Ovary (tissue), 3 donors: Measurements from ENCODE around the gene UBE2L3.

Source experiments
- EP300 ChIP-seq: sonication (generic); formaldehyde crosslinking; IDR thresholded peaks from one replicate; pipeline ENCODE4 v1.6.1; 2017; ENCODE audit warnings: antibody characterized with exemption
- POLR2A ChIP-seq: fragments of 450-650 bp; IDR thresholded peaks from one replicate; pipeline ENCODE4 v1.6.1; 2017; ENCODE audit warnings: antibody characterized with exemption, mild to moderate bottlenecking, moderate library complexity
- TF ChIP-seq, protein P1 (sequence below), 3 donors: fragments of 450-650 bp in 2 of 3; fragments of 200-600 bp in 1 of 3; IDR thresholded peaks; one replicate each; pipeline versions ENCODE4 v1.5.1 to v1.8.0; 2016 to 2022; ENCODE audit warnings: antibody characterized with exemption in 3 of 3, mild to moderate bottlenecking in 1 of 3
- donor health status: DM: no; HTN: no; CAD: no.

DNA sequence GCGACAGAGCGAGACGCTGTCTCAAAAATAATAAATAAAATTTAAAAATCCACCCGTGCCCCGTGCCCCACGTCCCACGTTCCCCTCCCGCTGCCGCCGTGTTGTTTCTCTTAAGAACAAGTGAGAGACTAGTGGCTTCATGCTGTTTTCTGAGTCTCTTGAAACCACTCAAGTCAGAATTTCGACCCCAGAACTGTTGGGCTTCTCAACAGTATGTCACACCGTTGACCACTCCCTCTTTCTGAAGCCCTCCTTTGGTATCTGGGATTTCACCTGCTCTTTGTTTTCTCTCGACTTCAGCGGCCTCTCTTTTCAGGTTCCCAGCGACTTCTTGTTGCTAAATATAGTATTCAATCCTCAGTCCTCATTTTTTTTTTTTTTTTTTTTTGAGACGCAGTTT is 99.3 kb downstream of the UBE2L3 start:
- TF ChIP-seq, protein P1, sequence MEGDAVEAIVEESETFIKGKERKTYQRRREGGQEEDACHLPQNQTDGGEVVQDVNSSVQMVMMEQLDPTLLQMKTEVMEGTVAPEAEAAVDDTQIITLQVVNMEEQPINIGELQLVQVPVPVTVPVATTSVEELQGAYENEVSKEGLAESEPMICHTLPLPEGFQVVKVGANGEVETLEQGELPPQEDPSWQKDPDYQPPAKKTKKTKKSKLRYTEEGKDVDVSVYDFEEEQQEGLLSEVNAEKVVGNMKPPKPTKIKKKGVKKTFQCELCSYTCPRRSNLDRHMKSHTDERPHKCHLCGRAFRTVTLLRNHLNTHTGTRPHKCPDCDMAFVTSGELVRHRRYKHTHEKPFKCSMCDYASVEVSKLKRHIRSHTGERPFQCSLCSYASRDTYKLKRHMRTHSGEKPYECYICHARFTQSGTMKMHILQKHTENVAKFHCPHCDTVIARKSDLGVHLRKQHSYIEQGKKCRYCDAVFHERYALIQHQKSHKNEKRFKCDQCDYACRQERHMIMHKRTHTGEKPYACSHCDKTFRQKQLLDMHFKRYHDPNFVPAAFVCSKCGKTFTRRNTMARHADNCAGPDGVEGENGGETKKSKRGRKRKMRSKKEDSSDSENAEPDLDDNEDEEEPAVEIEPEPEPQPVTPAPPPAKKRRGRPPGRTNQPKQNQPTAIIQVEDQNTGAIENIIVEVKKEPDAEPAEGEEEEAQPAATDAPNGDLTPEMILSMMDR (IDR thresholded peaks at IDR 0.05) = no peak
- TF ChIP-seq EP300 (no peak), POLR2A (no peak)
